Vagina (tissue), 2 donors: ENCODE data around the gene PGM2.

ENCODE experiments used
- POLR2A ChIP-seq, 2 donors: fragments of 450-650 bp; IDR thresholded peaks; one replicate each; pipeline ENCODE4 v1.6.1; 2017; ENCODE audit warnings: antibody characterized with exemption in 2 of 2, mild to moderate bottlenecking in 2 of 2, moderate library complexity in 2 of 2
- TF ChIP-seq, protein P1 (sequence below), 3 experiments: fragments of 450-650 bp in 2 of 3; fragments of 200-600 bp in 1 of 3; sonication (generic) in 1 of 3; IDR thresholded peaks; one replicate each; pipeline ENCODE4 v1.5.1; 2017 to 2019; ENCODE audit warnings: antibody characterized with exemption in 3 of 3, mild to moderate bottlenecking in 2 of 3, moderate library complexity in 2 of 3

DNA sequence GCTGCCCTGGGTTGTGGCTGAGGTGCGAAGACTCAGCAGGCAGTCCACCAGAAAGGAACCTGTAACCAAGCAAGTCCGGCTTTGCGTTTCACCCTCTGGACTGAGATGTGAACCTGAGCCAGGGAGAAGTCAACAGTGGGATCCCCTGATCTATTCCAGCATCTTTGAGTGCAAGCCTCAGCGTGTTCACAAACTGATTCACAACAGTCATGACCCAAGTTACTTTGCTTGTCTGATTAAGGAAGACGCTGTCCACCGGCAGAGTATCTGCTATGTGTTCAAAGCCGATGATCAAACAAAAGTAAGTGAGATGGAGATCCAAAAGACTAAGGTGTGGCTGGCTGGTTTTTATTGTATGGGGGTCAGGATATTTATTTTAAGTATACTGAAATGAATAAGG lies 75.7 kb downstream of the PGM2 start:
- TF ChIP-seq, protein P1, sequence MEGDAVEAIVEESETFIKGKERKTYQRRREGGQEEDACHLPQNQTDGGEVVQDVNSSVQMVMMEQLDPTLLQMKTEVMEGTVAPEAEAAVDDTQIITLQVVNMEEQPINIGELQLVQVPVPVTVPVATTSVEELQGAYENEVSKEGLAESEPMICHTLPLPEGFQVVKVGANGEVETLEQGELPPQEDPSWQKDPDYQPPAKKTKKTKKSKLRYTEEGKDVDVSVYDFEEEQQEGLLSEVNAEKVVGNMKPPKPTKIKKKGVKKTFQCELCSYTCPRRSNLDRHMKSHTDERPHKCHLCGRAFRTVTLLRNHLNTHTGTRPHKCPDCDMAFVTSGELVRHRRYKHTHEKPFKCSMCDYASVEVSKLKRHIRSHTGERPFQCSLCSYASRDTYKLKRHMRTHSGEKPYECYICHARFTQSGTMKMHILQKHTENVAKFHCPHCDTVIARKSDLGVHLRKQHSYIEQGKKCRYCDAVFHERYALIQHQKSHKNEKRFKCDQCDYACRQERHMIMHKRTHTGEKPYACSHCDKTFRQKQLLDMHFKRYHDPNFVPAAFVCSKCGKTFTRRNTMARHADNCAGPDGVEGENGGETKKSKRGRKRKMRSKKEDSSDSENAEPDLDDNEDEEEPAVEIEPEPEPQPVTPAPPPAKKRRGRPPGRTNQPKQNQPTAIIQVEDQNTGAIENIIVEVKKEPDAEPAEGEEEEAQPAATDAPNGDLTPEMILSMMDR (IDR thresholded peaks at IDR 0.05): no peak
- no peak for TF ChIP-seq POLR2A (IDR thresholded peaks at IDR 0.05)
